ENCODE results near the gene METTL22. TPM values are rescaled to one million over a fixed set of nuclear protein-coding genes. Genes with fewer than 3 reads are reported as not detected.

The METTL22 gene
- polyA plus RNA-seq, 1 donor from 2014 or later, result 51.3 TPM

DNA sequence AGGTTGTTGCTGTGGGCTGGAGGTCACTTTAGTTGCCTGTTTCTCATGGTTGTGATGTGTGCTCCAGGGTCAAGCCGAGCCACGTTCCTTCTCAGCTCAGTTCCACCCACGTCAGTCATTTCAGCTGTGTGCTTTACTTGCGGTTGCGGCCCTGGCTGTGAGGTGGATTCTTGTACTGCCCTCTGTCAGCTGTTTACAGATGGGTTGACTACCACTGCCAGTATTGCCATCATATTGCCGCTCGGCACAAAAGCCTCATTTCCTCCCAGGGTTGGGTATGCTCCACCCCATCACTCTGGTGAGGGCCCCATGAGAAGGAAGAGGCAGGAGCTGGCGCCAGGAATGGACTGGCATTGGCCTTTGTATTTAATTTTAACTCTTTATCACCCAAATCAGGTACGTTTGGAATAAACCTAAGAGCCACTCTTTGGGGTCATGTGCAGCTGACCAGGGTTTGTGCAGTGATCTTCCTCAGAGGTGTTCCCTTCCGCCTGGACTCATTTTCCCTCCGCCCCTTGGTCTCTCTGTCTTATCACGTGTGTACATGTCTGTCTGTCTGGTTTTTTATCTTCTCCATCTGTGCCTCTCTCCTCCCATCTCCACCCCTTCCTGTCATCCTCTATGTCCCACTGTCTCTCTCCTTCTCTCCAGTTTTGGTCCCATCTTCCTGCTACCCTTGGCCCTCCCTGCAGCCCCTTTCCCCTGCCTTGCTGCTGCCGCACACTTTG, 25.0 kb downstream of the METTL22 start (continued):
- TF ChIP-seq POLR2AphosphoS5 (IDR thresholded peaks at IDR 0.05) (no peak), SMC3 (conservative IDR thresholded peaks at IDR 0.05; ENCODE audit: poor library complexity) (no peak), EP300 (conservative IDR thresholded peaks at IDR 0.05; ENCODE audit: poor library complexity, severe bottlenecking) (no peak), TAF1 (IDR thresholded peaks at IDR 0.05; ENCODE audit: low read depth) (no peak)

DNA sequence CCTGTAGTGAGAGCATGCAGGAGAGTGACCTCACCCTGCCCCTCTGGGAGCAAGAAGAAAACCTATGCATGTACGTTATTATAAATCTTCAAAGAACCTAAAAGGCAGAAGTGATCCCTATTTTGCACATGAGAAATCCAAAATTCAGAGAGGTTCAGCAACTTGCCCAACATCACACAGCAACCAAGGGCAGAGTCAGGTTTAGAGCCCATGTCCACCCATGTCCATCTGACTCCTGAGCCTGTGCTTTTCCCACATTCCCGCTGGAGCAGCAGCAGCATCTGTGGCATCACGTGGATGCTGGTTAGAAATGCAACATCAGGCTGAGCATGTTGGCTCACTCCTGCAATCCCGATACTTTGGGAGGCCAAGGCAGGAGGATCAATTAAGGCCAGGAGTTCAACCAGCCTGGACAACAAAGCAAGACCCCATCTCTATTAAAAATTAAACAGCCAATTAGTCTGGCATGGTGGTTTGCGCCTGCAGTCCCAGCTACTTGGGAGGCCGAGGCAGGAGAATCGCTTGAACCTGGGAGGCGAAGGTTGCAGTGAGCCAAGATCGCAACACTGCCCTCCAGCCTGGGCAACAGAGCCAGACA, 26.3 kb downstream of the METTL22 start:
- H3F3A ChIP-seq (ENCODE audit: insufficient read depth, low read length, poor library complexity, severe bottlenecking), result no peaks in the 10 kb centered on the region
- no peaks in the 10 kb centered on the region for H3K9me2 ChIP-seq (ENCODE audit: insufficient read depth, low read length)
- H3K27me3 ChIP-seq (ENCODE audit: insufficient read depth, low read depth, low read length), result no peaks in the 10 kb centered on the region
- no peak overlapping the region for H3K4me3 ChIP-seq (ENCODE audit: low read length)
- no peak overlapping the region for H3K27ac ChIP-seq (ENCODE audit: low read length)
- no peaks in the 10 kb centered on the region for H4K20me1 ChIP-seq (ENCODE audit: insufficient read depth)
- H3K79me2 ChIP-seq (replicated peaks; ENCODE audit: insufficient read depth, low read length), result no peaks in the 10 kb centered on the region
- H3K36me3 ChIP-seq (ENCODE audit: insufficient read depth, low read length), result peaks cover 21% of the 10 kb centered on the region
- TF ChIP-seq POLR2AphosphoS5 (IDR thresholded peaks at IDR 0.05), result no peak
- TF ChIP-seq RAD21 (conservative IDR thresholded peaks at IDR 0.05), result no peak
- H2AFZ ChIP-seq (ENCODE audit: low read depth, low read length), result no peak overlapping the region
- no peak overlapping the region for H3K4me2 ChIP-seq (ENCODE audit: low read length)
- H3K9me3 ChIP-seq (ENCODE audit: low read length), result no peaks in the 10 kb centered on the region
- no peak overlapping the region for H3K9ac ChIP-seq (ENCODE audit: low read length)

DNA sequence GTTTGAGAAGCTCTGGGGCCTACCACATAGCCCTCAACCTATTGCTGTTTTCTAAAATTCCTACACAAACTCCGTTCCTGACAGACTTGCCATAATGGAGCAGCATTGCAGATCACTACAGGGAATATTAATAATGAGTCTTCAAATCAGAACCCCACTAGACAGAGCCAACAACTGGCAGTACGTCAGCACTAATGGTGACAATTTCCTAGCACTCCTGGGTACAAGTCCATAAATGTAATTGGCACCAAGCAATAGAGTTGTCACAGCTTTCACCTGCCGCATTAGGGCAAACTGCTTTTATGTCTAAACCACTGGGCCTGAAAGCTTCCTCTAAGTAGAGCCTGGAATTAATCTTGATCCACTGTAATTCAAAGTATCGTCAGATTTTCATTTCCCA, 27.4 kb downstream of the METTL22 start:
- Histone ChIP-seq H3K27ac (ENCODE audit: low read length) (peak overlapping the region; percentile 66), H3K27me3 (ENCODE audit: insufficient read depth, low read depth, low read length) (no peaks in the 10 kb centered on the region), H3K9me3 (ENCODE audit: low read length) (no peaks in the 10 kb centered on the region), H3K4me3 (ENCODE audit: low read length) (no peak overlapping the region), H3F3A (ENCODE audit: insufficient read depth, low read length, poor library complexity, severe bottlenecking) (no peaks in the 10 kb centered on the region), H2AFZ (ENCODE audit: low read depth, low read length) (no peak overlapping the region), H3K9me2 (ENCODE audit: insufficient read depth, low read length) (no peaks in the 10 kb centered on the region), H3K9ac (ENCODE audit: low read length) (no peak overlapping the region), H3K36me3 (ENCODE audit: insufficient read depth, low read length) (peaks cover 17% of the 10 kb centered on the region), H4K20me1 (ENCODE audit: insufficient read depth) (no peaks in the 10 kb centered on the region), H3K4me2 (ENCODE audit: low read length) (peak overlapping the region; percentile 26), H3K79me2 (replicated peaks; ENCODE audit: insufficient read depth, low read length) (no peaks in the 10 kb centered on the region)
- TF ChIP-seq POLR2AphosphoS5 (IDR thresholded peaks at IDR 0.05) (peak; percentile 100), SMC3 (conservative IDR thresholded peaks at IDR 0.05; ENCODE audit: poor library complexity) (peak; percentile 38), EZH2 (IDR thresholded peaks at IDR 0.05; ENCODE audit: borderline replicate concordance, insufficient read depth, low read length, poor library complexity, severe bottlenecking) (no peak), TAF1 (IDR thresholded peaks at IDR 0.05; ENCODE audit: low read depth) (no peak), MXI1 (conservative IDR thresholded peaks at IDR 0.05; ENCODE audit: poor library complexity, severe bottlenecking) (peak; percentile 56), EP300 (conservative IDR thresholded peaks at IDR 0.05; ENCODE audit: poor library complexity, severe bottlenecking) (peak; percentile 98), RAD21 (conservative IDR thresholded peaks at IDR 0.05) (peak; percentile 34)
- TF ChIP-seq, protein P1, sequence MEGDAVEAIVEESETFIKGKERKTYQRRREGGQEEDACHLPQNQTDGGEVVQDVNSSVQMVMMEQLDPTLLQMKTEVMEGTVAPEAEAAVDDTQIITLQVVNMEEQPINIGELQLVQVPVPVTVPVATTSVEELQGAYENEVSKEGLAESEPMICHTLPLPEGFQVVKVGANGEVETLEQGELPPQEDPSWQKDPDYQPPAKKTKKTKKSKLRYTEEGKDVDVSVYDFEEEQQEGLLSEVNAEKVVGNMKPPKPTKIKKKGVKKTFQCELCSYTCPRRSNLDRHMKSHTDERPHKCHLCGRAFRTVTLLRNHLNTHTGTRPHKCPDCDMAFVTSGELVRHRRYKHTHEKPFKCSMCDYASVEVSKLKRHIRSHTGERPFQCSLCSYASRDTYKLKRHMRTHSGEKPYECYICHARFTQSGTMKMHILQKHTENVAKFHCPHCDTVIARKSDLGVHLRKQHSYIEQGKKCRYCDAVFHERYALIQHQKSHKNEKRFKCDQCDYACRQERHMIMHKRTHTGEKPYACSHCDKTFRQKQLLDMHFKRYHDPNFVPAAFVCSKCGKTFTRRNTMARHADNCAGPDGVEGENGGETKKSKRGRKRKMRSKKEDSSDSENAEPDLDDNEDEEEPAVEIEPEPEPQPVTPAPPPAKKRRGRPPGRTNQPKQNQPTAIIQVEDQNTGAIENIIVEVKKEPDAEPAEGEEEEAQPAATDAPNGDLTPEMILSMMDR (IDR thresholded peaks at IDR 0.05; ENCODE audit: poor library complexity, severe bottlenecking), result peak; percentile 32
- TF ChIP-seq, protein P2, sequence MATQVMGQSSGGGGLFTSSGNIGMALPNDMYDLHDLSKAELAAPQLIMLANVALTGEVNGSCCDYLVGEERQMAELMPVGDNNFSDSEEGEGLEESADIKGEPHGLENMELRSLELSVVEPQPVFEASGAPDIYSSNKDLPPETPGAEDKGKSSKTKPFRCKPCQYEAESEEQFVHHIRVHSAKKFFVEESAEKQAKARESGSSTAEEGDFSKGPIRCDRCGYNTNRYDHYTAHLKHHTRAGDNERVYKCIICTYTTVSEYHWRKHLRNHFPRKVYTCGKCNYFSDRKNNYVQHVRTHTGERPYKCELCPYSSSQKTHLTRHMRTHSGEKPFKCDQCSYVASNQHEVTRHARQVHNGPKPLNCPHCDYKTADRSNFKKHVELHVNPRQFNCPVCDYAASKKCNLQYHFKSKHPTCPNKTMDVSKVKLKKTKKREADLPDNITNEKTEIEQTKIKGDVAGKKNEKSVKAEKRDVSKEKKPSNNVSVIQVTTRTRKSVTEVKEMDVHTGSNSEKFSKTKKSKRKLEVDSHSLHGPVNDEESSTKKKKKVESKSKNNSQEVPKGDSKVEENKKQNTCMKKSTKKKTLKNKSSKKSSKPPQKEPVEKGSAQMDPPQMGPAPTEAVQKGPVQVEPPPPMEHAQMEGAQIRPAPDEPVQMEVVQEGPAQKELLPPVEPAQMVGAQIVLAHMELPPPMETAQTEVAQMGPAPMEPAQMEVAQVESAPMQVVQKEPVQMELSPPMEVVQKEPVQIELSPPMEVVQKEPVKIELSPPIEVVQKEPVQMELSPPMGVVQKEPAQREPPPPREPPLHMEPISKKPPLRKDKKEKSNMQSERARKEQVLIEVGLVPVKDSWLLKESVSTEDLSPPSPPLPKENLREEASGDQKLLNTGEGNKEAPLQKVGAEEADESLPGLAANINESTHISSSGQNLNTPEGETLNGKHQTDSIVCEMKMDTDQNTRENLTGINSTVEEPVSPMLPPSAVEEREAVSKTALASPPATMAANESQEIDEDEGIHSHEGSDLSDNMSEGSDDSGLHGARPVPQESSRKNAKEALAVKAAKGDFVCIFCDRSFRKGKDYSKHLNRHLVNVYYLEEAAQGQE (IDR thresholded peaks at IDR 0.05; ENCODE audit: borderline replicate concordance), result peak; percentile 97
